Keratinocyte (primary cell): Measurements from ENCODE around the gene LACTB.

ENCODE experiments used
- CTCF ChIP-seq, 3 experiments: IDR thresholded peaks in 1 of 3; conservative IDR thresholded peaks in 1 of 3; optimal IDR thresholded peaks in 1 of 3; 2 replicates in 2 of 3; 3 replicates in 1 of 3; pipeline versions ENCODE3 to v1.5.1; 2011; ENCODE audit warnings: low read length in 3 of 3, mild to moderate bottlenecking in 3 of 3, moderate library complexity in 2 of 3, control low read depth in 1 of 3, inconsistent platforms in 1 of 3; ENCODE audit not compliant: insufficient read depth in 2 of 3; ENCODE audit errors: extremely low read depth in 1 of 3
- EZH2 ChIP-seq: IDR thresholded peaks from one replicate; pipeline ENCODE4 v1.6.1; 2012; ENCODE audit warnings: inconsistent platforms, mild to moderate bottlenecking, low read length, moderate library complexity

DNA sequence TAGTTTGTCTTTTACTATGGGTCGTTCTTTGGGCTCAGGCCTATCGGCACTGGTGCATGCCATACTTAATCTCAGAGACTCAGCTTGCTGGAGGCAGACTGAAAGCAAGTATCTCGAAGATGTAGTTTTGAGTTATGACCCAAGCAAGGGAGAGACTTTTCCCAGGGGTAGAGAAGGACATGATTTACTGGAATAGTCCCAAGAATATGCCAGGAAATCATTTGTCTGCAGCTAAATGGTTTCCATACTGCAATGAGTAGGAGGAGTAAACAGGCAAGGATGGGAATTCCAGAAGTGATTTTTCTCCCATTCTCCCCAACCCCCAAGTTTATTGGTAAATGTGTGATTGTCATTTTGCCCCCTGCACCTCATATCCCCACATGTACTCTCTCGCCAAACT, 35.4 kb upstream of the LACTB start:
- no peak for TF ChIP-seq CTCF (optimal IDR thresholded peaks at IDR 0.05 in 1 of 3, IDR thresholded peaks at IDR 0.05 in 1 of 3, conservative IDR thresholded peaks at IDR 0.05 in 1 of 3; ENCODE audit: extremely low read depth in 1 of 3, insufficient read depth in 2 of 3, low read length in 3 of 3)
- no peak for TF ChIP-seq EZH2
